ENCODE measurements around the gene BORCS6. TPM values are rescaled to one million over a fixed set of nuclear protein-coding genes. Genes with fewer than 3 reads are reported as not detected.

The BORCS6 gene
- total and polyA plus RNA-seq, 2 of the 13 experiments (the other 11 are each of a cell fraction or from before 2014, with no cell fraction given), result 2.0 to 5.1 TPM

- FAIRE-seq (no peak), DNase-seq (ENCODE audit: low spot score) (no peak), ATAC-seq (peak; percentile 26)
- Histone ChIP-seq H3K4me2 (ENCODE audit: low read depth, low read length) (peak overlapping the region; percentile 95), H3K79me2 (ENCODE audit: insufficient read depth, low read length) (no peaks in the 10 kb centered on the region), H3K9me3 (ENCODE audit: low read length) (no peaks in the 10 kb centered on the region), H3K4me1 (ENCODE audit: insufficient read depth, low read length) (peaks cover 47% of the 10 kb centered on the region), H4K20me1 (ENCODE audit: insufficient read depth, low read length) (no peaks in the 10 kb centered on the region), H3K9ac (ENCODE audit: insufficient read depth, low read depth, low read length) (peak overlapping the region; percentile 74), H2AFZ (ENCODE audit: low read length) (peak overlapping the region; percentile 18), H3K27me3 (ENCODE audit: control insufficient read depth in 1 of 2, insufficient read depth in 2 of 2, low read length in 2 of 2) (no peaks in the 10 kb centered on the region; a peak in 1 of 5 replicates), H3K27ac (ENCODE audit: extremely low read length, insufficient read depth, low read length) (peak overlapping the region; percentile 65), H3K4me3 (replicated peaks in 1 of 3; ENCODE audit: insufficient read depth in 1 of 3, low read depth in 2 of 3, low read length in 3 of 3) (peak overlapping the region; percentile 63 to 86 (median 83)), H3K36me3 (replicated peaks in 1 of 2; ENCODE audit: control insufficient read depth in 1 of 2, insufficient read depth in 2 of 2, low read length in 2 of 2) (no peaks in the 10 kb centered on the region)
- ChIA-PET CTCF (ENCODE audit: low intra/inter-chr PET ratio, low total read pairs) (no interaction called here), POLR2A (interaction anchor here (0.9 to 4.5 kb wide), 5 partner anchors 12 to 119 kb away, joined by 4 to 160 read pairs (median 7); partner anchors contain the start of genes BORCS6 and SLC25A35)
- in situ Hi-C loops (cut with HindIII; ENCODE audit: extremely low pct_ligation_motif_present, low pct_unique_long_range_greater_than_20kb) (no loop called here), intact Hi-C loops (cut with micrococcal nuclease; ENCODE audit: unreplicated experiment) (no loop called here)
- no TSS peak for BruUV-seq (replicated peaks)
- 0% methylated on average over 10 of the region's 11 CpGs for WGBS (ENCODE audit: low lambda C conversion rate)
- TF ChIP-seq SKI (IDR thresholded peaks at IDR 0.05; ENCODE audit: partially characterized antibody) (no peak), HNF1A (IDR thresholded peaks at IDR 0.05; ENCODE audit: low read depth) (no peak), HNF1A (CRISPR knock-in tag; IDR thresholded peaks at IDR 0.05; ENCODE audit: borderline replicate concordance) (no peak), ZNF747 (CRISPR knock-in tag; IDR thresholded peaks at IDR 0.05; ENCODE audit: borderline replicate concordance) (0 out of 2 replicates have a peak, but pooled peaks have one; percentile 4), EED (CRISPR knock-in tag; IDR thresholded peaks at IDR 0.05) (no peak), PRDM10 (CRISPR knock-in tag; IDR thresholded peaks at IDR 0.05; ENCODE audit: low read depth) (peak; percentile 93), ATF4 (CRISPR knock-in tag; IDR thresholded peaks at IDR 0.05) (no peak), KMT2A (CRISPR knock-in tag; IDR thresholded peaks at IDR 0.05) (peak; percentile 3; the same call in 1 of the 2 replicates), KDM2A (CRISPR knock-in tag; IDR thresholded peaks at IDR 0.05; ENCODE audit: borderline replicate concordance, low read depth) (no peak), FIP1L1 (IDR thresholded peaks at IDR 0.05; ENCODE audit: borderline replicate concordance, insufficient read depth, low read depth, low read length) (no peak), SALL2 (CRISPR knock-in tag; IDR thresholded peaks at IDR 0.05) (peak; percentile 2; the same call in 1 of the 2 replicates), KLF12 (CRISPR knock-in tag; IDR thresholded peaks at IDR 0.05; ENCODE audit: borderline replicate concordance) (no peak), SIN3A (IDR thresholded peaks at IDR 0.05; ENCODE audit: borderline replicate concordance, low read depth, low read length) (peak; percentile 16; the same call in 1 of the 2 replicates), MXD4 (CRISPR knock-in tag; IDR thresholded peaks at IDR 0.05) (no peak)
- TF ChIP-seq, protein P1, sequence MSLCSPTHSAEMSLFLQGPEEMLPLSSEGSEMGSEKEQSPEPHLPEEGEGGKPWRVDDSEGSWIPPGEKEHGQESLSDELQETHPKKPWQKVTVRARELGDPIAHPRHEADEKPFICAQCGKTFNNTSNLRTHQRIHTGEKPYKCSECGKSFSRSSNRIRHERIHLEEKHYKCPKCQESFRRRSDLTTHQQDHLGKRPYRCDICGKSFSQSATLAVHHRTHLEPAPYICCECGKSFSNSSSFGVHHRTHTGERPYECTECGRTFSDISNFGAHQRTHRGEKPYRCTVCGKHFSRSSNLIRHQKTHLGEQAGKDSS (CRISPR knock-in tag; IDR thresholded peaks at IDR 0.05; ENCODE audit: borderline replicate concordance, low read depth), result no peak
These were observed 14.2 kb downstream of the BORCS6 start for GRCh38 chr17:8175795-8176196.

All from HepG2 (cell line).